LNCAP (cell line): ENCODE measurements around the gene HCN3.

ENCODE experiments used
- CTCF ChIP-seq: fragments of 450-650 bp; IDR thresholded peaks from 2 replicates; pipeline ENCODE4 v1.5.1; 2017; ENCODE audit warnings: mild to moderate bottlenecking

The HCN3 gene

GRCh38 chr1:155324717-155325602, 47.7 kb downstream of the HCN3 start:
- peak; percentile 66 for TF ChIP-seq CTCF

- TF ChIP-seq CTCF: no peak
Observed at GRCh38 chr1:155325603-155325893, 48.3 kb downstream of the HCN3 start.

GRCh38 chr1:155326020-155326526, 48.8 kb downstream of the HCN3 start:
- TF ChIP-seq CTCF: no peak

- no peak for TF ChIP-seq CTCF
Observed at GRCh38 chr1:155326631-155327037, 49.4 kb downstream of the HCN3 start.

- TF ChIP-seq CTCF: no peak
Observed at GRCh38 chr1:155327981-155328380, 50.7 kb downstream of the HCN3 start.

GRCh38 chr1:155329980-155330598, 52.8 kb downstream of the HCN3 start:
- no peak for TF ChIP-seq CTCF

GRCh38 chr1:155334962-155335361, 57.7 kb downstream of the HCN3 start:
- TF ChIP-seq CTCF: no peak
